LNCAP (cell line): ENCODE data around the gene REPS2.

Experiments
- TF ChIP-seq, protein P1 (sequence below): fragments of 450-650 bp; IDR thresholded peaks from 2 replicates; pipeline ENCODE4 v1.5.1; 2017; ENCODE audit warnings: mild to moderate bottlenecking

Gene REPS2

DNA sequence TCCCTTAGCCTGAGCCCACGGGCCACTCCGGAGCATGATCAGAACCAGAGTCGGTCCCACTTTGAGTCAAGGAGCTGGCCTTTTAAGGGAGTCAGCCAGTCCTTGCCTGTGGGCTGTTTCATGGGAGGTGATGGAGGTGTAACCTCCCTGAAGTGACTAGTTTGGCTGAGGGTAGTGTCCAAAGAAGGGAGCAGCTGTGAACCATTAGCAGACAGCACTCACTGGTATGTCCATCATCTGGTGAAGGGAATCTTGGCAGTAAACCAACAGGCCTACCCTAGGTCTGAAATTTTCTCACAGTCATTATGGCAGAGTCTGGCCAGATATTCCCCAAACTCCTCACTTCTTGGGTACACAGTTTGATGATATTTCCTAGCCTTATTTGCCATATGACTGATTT is 12.3 kb upstream of the REPS2 start:
- TF ChIP-seq, protein P1, sequence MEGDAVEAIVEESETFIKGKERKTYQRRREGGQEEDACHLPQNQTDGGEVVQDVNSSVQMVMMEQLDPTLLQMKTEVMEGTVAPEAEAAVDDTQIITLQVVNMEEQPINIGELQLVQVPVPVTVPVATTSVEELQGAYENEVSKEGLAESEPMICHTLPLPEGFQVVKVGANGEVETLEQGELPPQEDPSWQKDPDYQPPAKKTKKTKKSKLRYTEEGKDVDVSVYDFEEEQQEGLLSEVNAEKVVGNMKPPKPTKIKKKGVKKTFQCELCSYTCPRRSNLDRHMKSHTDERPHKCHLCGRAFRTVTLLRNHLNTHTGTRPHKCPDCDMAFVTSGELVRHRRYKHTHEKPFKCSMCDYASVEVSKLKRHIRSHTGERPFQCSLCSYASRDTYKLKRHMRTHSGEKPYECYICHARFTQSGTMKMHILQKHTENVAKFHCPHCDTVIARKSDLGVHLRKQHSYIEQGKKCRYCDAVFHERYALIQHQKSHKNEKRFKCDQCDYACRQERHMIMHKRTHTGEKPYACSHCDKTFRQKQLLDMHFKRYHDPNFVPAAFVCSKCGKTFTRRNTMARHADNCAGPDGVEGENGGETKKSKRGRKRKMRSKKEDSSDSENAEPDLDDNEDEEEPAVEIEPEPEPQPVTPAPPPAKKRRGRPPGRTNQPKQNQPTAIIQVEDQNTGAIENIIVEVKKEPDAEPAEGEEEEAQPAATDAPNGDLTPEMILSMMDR, result no peak

DNA sequence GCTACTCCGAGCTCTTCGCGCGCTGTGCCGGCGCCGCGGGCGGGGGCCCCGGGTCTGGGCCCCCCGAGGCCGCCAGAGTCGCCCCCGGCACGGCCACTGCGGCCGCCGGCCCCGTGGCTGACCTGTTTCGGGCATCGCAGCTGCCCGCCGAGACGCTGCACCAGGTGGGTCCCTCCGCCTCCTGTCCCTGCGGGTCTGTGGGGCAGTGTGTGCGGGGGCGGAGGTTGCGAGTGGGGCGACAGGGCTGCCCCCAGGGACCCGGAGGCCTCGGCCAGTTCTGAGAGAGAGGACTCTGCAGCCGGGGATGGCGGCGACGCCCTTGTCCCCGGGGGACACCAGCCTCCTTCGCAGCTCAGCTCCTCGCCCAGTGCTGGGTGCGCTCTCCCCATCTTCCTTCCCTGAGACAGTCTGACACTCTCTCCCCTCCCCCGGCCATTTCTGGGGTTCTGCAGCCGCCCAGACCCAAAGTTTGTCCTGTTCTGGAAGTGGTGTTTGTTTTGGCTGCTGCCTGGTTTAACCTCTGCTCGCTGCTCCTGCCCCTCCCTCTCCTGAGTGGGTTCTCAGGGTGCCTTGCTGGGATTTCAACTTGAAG is 609 bp downstream of the REPS2 start:
- TF ChIP-seq, protein P1, result no peak

DNA sequence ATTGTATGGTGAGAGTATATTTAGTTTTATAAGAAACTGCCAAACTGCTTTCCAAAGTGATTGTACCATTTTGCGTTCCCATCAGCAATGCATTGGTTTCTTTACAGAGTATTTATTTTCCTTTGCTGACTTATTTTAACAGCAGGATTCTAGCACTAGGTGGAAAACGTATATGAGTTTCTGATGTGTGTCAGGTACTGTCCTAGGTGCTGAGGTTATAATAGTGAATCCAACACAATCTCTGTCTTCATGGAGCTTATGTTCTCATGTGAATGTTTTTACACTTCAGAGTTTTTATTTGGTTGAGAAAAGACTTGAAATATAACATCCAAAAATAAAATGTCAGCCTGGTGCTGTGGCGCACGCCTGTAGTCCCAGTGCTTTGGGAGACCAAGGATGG is 4.0 kb downstream of the REPS2 start:
- TF ChIP-seq, protein P1, result no peak

DNA sequence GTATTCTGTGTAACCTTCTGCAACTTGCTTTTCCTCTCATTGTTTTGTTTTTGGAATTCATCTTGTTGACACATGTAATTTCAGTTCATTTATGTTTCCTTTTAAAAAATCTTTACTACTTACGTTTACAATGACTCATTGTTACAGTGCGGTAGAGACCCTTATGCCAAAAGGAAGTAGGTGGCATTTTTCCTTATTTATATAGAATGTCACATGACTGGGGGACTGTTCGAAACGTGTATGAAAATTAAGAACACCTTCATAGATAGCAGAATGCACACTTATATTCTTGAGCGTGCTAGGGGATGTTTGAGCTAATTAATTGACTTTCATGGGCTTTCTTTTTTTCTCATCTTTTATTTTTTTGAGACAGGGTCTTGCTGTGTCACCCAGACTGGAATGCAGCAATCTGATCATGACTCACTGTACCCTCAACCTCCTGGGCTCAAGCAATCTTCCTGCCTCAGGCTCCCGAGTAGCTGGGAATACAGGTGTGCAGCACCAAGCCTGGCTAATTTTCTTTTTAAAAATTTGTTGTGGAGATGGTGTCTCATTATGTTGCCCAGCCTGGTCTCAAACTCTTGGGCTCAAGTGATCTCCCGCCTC is 7.3 kb downstream of the REPS2 start:
- TF ChIP-seq, protein P1, result no peak

DNA sequence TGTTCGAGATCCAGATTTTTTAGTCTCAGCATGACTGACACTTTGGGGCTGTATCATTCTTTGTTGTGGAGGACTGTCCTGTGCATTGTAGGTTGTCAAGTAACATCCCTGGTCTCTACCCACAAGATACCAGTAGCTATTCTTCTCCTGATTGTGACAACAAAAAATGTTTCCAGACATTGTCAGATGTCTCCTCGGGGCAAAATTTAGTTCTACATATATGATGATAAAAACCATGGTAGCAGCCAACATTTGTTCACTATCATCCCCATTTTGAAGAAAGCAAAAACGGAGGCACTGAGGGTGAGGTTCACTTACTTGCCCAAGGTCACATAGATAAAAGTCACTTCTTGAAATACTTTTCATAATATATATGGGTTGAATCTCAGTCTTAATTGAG is 11.3 kb downstream of the REPS2 start:
- TF ChIP-seq, protein P1, result no peak

DNA sequence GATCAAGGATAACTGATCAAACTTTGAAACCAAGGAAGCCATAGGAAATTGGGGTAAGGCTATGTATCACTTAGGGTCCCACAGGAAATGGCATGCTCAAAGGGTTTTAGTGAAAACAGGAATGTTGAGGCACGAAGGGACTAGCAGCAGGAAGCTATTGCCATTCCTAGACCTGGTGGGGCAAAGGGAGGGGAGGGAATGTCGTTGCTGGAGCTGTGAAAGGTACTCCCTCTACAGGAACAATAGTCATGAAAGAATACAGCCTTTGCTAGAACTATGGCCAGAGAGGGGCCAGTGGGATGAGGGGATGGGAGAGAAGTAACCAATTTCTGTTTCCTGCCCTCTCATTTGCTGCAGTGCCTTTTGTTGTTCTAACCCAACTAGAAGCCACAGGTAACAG is 11.9 kb downstream of the REPS2 start:
- TF ChIP-seq, protein P1, result no peak

DNA sequence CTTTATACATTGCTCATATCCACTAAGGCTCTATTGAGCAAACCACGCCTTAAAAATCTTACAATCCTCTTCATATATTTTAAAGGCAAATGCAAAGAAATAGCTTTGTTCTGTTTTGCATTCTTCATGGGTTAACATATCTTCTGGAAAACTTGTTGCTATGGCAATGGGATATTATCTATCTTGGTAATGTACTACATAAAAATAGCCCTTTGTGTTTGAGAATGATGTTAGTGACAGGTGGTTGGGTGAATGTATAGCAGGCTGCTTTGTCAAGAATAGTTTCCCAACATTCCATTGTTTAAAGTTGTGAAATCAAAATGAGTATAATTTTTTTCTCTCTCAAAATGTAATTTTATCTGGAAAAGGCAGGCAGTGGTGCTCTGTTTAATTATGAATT is 16.8 kb downstream of the REPS2 start:
- TF ChIP-seq, protein P1, result no peak
